Esophagus squamous epithelium (tissue), 5 donors: ENCODE measurements around the gene CDC14A. TPM values are rescaled to one million over a fixed set of nuclear protein-coding genes. Genes with fewer than 3 reads are reported as not detected.
A peak's percentile ranks its signal among the peaks of the same experiment; 100 is the strongest.

ENCODE experiments used
- DNase-seq: peaks from one replicate; lab custom pipeline; 2025; lab: John Stamatoyannopoulos, UW
- H3K27ac ChIP-seq, 4 donors: fragments of 200-600 bp; sonication (generic); one replicate each; pipeline ENCODE4 v1.5.1; 2016 to 2019; ENCODE audit warnings: mild to moderate bottlenecking in 1 of 4
- H3K27me3 ChIP-seq, 4 donors: fragments of 200-600 bp; sonication (generic); 1 replicate in 3 of 4; 2 replicates in 1 of 4; pipeline versions ENCODE4 v1.5.1 to v1.6.0; 2017 to 2021; ENCODE audit warnings: antibody characterized with exemption in 1 of 4
- H3K36me3 ChIP-seq, 3 donors: fragments of 200-600 bp; sonication (generic); one replicate each; pipeline ENCODE4 v1.5.1; 2016 to 2019
- H3K4me1 ChIP-seq, 3 donors: fragments of 200-600 bp; sonication (generic); one replicate each; pipeline ENCODE4 v1.5.1; 2017 to 2019
- H3K4me3 ChIP-seq, 4 donors: fragments of 200-600 bp; sonication (generic); 1 replicate in 3 of 4; 2 replicates in 1 of 4; pipeline ENCODE4 v1.5.1; 2016 to 2019; ENCODE audit warnings: mild to moderate bottlenecking in 2 of 4, moderate library complexity in 1 of 4
- H3K9me3 ChIP-seq, 3 donors: fragments of 200-600 bp; sonication (generic); one replicate each; pipeline ENCODE4 v1.5.1; 2016 to 2019
- POLR2A ChIP-seq, 4 donors: fragments of 450-650 bp; IDR thresholded peaks; one replicate each; pipeline ENCODE4 v1.6.1; 2017; ENCODE audit warnings: antibody characterized with exemption in 4 of 4, mild to moderate bottlenecking in 4 of 4, moderate library complexity in 3 of 4
- WGBS, 2 donors: methylation state at CpG; one replicate each; pipeline ENCODE4 v1.1.5; 2018; 5-methylcytosine and 5-hydroxymethylcytosine counted together
- intact Hi-C: fragments of 100-400 bp; cut with DNase I; formaldehyde crosslinking; loops from one replicate; pipeline ENCODE4 v1.15.0; 2022
- total RNA-seq, 4 donors: library from RNA; depleted of rRNA; stranded (reverse); fragments of >200 nt; gene quantifications; one replicate each; pipeline ENCODE4 v1.1.0, GENCODE V29; 2016
- TF ChIP-seq, protein P1 (sequence below), 6 experiments: fragments of 450-650 bp in 4 of 6; fragments of 200-600 bp in 2 of 6; sonication (generic) in 2 of 6; IDR thresholded peaks; one replicate each; pipeline ENCODE4 v1.5.1; 2016 to 2019; ENCODE audit warnings: antibody characterized with exemption in 6 of 6, mild to moderate bottlenecking in 4 of 6, moderate library complexity in 4 of 6
- donor health status: DM: yes; HTN: yes; CAD: no.

Gene CDC14A
- total RNA-seq, 4 donors from 2014 or later = 3.0 to 8.6 (median 4.3) TPM

DNA sequence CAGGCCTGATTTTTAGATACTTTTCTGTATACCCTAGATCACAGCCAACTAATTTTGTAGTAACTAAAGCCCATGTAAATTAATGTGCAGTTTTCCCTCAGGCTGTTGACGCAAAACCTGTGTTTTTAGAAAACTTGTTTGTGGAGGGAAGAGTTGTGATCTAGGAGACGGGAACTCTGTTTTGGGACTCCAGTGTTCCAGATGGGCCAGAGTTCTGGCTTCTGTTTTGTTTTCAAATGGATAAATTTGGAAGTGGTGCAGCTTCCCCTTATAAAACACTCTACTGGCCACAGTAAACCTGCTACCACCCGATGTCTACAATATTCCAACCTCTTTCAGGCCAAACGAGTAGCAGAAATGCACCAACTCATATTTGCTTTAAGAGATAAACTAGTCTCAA, 172.0 kb downstream of the CDC14A start:
- no peak for DNase-seq
- intact Hi-C loops = no loop called here
- no peak for TF ChIP-seq POLR2A (IDR thresholded peaks at IDR 0.05)
- TF ChIP-seq, protein P1, sequence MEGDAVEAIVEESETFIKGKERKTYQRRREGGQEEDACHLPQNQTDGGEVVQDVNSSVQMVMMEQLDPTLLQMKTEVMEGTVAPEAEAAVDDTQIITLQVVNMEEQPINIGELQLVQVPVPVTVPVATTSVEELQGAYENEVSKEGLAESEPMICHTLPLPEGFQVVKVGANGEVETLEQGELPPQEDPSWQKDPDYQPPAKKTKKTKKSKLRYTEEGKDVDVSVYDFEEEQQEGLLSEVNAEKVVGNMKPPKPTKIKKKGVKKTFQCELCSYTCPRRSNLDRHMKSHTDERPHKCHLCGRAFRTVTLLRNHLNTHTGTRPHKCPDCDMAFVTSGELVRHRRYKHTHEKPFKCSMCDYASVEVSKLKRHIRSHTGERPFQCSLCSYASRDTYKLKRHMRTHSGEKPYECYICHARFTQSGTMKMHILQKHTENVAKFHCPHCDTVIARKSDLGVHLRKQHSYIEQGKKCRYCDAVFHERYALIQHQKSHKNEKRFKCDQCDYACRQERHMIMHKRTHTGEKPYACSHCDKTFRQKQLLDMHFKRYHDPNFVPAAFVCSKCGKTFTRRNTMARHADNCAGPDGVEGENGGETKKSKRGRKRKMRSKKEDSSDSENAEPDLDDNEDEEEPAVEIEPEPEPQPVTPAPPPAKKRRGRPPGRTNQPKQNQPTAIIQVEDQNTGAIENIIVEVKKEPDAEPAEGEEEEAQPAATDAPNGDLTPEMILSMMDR (IDR thresholded peaks at IDR 0.05) = no peak
- no peak overlapping the region for H3K27ac ChIP-seq
- 71 to 73% methylated on average over 4 of the region's 4 CpGs for WGBS, 2 donors
- no peaks in the 10 kb centered on the region for H3K9me3 ChIP-seq
- no peak overlapping the region for H3K4me3 ChIP-seq
- peaks cover 0 to 1% (median 0%) of the 10 kb centered on the region in 3 donors for H3K36me3 ChIP-seq
- H3K4me1 ChIP-seq = peaks cover 0 to 8% (median 3%) of the 10 kb centered on the region in 3 donors
- peaks cover 0 to 25% (median 0%) of the 10 kb centered on the region in 4 donors for H3K27me3 ChIP-seq

DNA sequence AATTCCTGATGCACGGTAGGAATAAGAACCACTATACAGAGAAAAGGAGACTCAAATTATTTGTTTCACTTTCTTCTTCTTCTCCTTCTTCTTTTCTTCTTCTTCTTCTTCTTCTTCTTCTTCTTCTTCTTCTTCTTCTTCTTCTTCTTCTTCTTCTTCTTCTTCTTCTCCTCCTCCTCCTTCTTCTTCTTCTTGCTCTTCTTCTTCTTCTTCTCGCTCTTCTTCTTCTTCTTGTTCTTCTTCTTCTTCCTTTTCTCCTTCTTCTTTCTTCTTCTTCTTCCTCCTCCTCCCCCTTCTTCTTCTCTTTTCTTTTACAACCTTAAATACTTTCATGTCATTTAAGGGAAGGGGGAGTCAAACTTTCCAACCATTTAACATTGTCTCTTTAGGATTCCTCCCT, 174.6 kb downstream of the CDC14A start:
- peaks cover 0 to 28% (median 13%) of the 10 kb centered on the region in 3 donors for H3K4me1 ChIP-seq
- WGBS, 2 donors = 78 to 86% methylated on average over 2 of the region's 2 CpGs
- H3K9me3 ChIP-seq = no peaks in the 10 kb centered on the region
- H3K4me3 ChIP-seq = no peak overlapping the region
- no peak for DNase-seq
- no peak overlapping the region for H3K27ac ChIP-seq
- intact Hi-C loops = no loop called here
- H3K27me3 ChIP-seq = peaks cover 0 to 31% (median 0%) of the 10 kb centered on the region in 4 donors
- no peaks in the 10 kb centered on the region for H3K36me3 ChIP-seq
- no peak for TF ChIP-seq POLR2A (IDR thresholded peaks at IDR 0.05)
- TF ChIP-seq, protein P1 (IDR thresholded peaks at IDR 0.05) = no peak

DNA sequence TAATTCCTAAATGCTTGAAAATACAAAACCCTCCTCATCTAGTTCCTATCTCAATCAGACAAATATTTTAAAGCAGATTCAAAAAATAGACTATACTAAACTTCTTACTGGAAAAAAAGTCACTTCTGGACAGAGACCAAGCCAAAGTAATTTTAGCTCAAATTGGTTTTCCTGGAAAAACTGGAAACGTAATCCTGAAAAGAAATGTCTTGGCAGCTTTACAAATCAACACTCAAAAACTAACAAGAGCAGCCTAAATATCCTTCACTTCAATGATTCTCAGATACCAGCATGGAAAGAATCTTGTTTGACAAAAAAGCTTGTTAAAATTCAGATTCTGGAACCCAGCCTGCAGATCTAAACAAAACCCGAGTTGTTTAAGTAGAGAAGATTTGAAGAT, 176.6 kb downstream of the CDC14A start:
- peak overlapping the region in 1 of 4 donors; percentile 21 for H3K27ac ChIP-seq
- TF ChIP-seq, protein P1 (IDR thresholded peaks at IDR 0.05) = no peak
- TF ChIP-seq POLR2A (IDR thresholded peaks at IDR 0.05) = no peak
- H3K4me1 ChIP-seq = peaks cover 0 to 28% (median 13%) of the 10 kb centered on the region in 3 donors

DNA sequence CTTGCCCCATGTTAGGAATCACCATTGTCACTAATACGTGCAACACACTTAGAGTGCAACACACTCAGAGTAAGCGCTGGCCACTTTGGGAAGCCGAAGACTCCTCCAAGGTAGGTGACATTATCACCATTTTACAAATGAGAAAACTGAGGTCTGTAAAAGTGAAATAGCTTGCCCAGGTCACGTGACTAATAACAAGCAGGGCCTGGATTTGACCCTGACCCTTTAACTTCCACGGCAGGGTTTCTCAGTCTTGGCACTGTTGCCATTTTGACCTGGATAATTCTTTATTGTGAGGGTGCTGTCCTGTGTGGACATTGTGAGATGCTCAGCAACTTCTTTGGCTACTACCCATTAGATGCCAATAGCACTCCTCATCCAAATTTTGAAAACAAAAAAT, 177.8 kb downstream of the CDC14A start:
- 85 to 94% methylated on average over 5 of the region's 5 CpGs for WGBS, 2 donors
- TF ChIP-seq, protein P1 (IDR thresholded peaks at IDR 0.05) = no peak
- no peak for TF ChIP-seq POLR2A (IDR thresholded peaks at IDR 0.05)
- no peak for DNase-seq
- Histone ChIP-seq H3K9me3 (no peaks in the 10 kb centered on the region), H3K36me3 (no peaks in the 10 kb centered on the region), H3K27me3 (peaks cover 0 to 53% (median 0%) of the 10 kb centered on the region in 4 donors), H3K4me3 (no peak overlapping the region), H3K4me1 (peaks cover 0 to 28% (median 13%) of the 10 kb centered on the region in 3 donors), H3K27ac (peak overlapping the region in 2 of 4 donors; percentile 55 to 58)
- intact Hi-C loops = no loop called here

More for the DNA sequence above, 176.6 kb downstream of the CDC14A start:
- 15 to 16% methylated on average over 2 of the region's 2 CpGs for WGBS, 2 donors
- Histone ChIP-seq H3K9me3 (no peaks in the 10 kb centered on the region), H3K36me3 (no peaks in the 10 kb centered on the region), H3K27me3 (peaks cover 0 to 49% (median 0%) of the 10 kb centered on the region in 4 donors), H3K4me3 (no peak overlapping the region)
- no peak for DNase-seq
- intact Hi-C loops = no loop called here

DNA sequence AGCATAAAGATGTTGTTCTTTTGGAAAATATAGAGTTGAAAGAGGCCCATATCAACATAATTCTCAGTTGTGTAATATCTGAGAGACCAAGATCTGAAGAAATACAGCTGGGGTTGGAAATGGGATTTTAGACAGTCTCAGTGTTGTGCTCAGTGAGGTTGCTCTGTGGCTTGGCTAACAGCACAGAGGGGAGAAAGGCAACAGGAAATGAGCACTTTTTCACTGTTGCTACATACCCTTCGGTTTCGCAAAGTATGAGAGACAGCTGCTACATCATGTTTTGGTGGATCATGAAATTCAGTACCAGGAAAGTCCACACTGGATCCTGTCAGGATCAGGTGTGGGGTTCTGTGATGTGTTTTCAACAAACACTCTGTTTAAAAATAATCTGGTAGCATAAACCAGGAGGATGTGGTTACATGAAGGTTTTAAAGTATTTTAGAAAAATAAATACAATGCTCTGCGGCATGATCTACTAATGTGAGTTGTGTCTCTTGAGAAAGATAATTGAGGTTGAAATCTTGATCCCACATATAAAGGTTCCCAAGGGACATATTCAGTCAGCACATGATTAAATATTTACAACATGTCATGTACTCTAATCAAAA, 178.7 kb downstream of the CDC14A start:
- WGBS, 2 donors = 40 to 60% methylated on average over 3 of the region's 3 CpGs
- DNase-seq = no peak
- intact Hi-C loops = no loop called here
- H3K27me3 ChIP-seq = peaks cover 0 to 62% (median 0%) of the 10 kb centered on the region in 4 donors
- no peaks in the 10 kb centered on the region for H3K9me3 ChIP-seq
- peaks cover 0 to 28% (median 13%) of the 10 kb centered on the region in 3 donors for H3K4me1 ChIP-seq
- H3K4me3 ChIP-seq = no peak overlapping the region
- H3K36me3 ChIP-seq = no peaks in the 10 kb centered on the region
- no peak for TF ChIP-seq POLR2A (IDR thresholded peaks at IDR 0.05)
- TF ChIP-seq, protein P1 (IDR thresholded peaks at IDR 0.05) = no peak
- H3K27ac ChIP-seq = peak overlapping the region in 2 of 4 donors; percentile 55 to 58
